Activated effector memory CD4-positive, alpha-beta T cell treated with anti-CD3 and anti-CD28 coated beads, Interleukin-2, amount 50 U/mL, for 16 hours (primary cell): ENCODE data around the gene IPO7.

Source experiments
- DNase-seq: peaks from one replicate; pipeline ENCODE4 v3.0.0-alpha.2; 2020

IPO7 gene

DNA sequence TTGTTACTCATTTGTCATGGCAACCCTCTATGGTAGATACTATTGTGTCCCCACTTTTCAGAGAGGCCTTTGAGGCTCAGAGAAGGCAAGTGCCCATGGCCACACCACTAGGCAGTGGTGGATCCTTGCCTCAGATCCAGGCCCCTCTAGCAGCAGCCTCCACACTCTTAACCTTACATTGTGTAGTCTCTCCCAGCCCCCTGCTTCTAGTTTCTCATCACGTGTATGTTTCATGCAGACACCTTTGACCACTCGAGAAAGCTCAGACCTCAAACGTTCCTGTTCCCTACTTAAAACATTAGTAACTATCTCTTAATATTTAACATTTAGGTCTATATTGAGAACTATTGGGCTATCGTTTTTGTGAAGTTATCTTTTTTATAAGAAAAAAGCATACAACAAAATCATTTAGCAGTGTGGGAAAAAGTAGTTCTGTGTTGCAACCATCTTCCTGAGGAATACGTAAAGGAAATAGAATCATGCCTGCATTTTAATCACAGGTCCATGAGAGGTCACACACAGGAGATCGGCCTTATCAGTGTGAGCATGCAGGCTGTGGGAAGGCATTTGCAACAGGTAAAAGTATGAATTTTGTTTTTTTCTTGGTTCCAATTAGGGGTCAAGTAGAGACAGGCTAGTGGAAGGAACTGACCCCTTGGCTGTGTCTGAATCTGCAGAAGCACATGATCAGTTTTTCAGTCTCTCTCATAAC, 111.5 kb downstream of the IPO7 start:
- no peak for DNase-seq
